ENCODE data around the gene SSC4D.
"Not testable (repeated sequence)": the region's sequence is repeated elsewhere in the genome, so short reads cannot be mapped to it uniquely, and the experiment has no call there.

Gene SSC4D

GRCh38 chr7:76400248-76400647, 9.2 kb downstream of the SSC4D start:
- Histone ChIP-seq H3K27me3 (ENCODE audit: control insufficient read depth, insufficient read depth, low read length) (no peaks in the 10 kb centered on the region), H3K4me1 (ENCODE audit: control insufficient read depth, insufficient read depth, low read length) (peaks cover 7% of the 10 kb centered on the region; the same call in 1 of the 2 replicates), H3K9me3 (ENCODE audit: control insufficient read depth, insufficient read depth, low read length) (no peaks in the 10 kb centered on the region), H3K4me3 (ENCODE audit: low read length) (no peak overlapping the region), H3K36me3 (ENCODE audit: control insufficient read depth, insufficient read depth, low read length) (no peaks in the 10 kb centered on the region), H3K27ac (ENCODE audit: low read length) (no peak overlapping the region)
- WGBS (ENCODE audit: insufficient coverage, insufficient read length): no CpG with 5 or more reads among the region's 23 CpGs
- DNase-seq (ENCODE audit: low read depth, low spot score): no peak

- Histone ChIP-seq H3K4me3 (ENCODE audit: low read length) (no peak overlapping the region), H3K27ac (ENCODE audit: low read length) (no peak overlapping the region)
- DNase-seq (ENCODE audit: low read depth, low spot score): no peak
These were observed 11.9 kb downstream of the SSC4D start for GRCh38 chr7:76397409-76398183.

GRCh38 chr7:76396864-76397263, 12.6 kb downstream of the SSC4D start:
- DNase-seq (ENCODE audit: low read depth, low spot score): no peak
- no CpG with 5 or more reads among the region's 8 CpGs for WGBS (ENCODE audit: insufficient coverage, insufficient read length)
- Histone ChIP-seq H3K27me3 (ENCODE audit: control insufficient read depth, insufficient read depth, low read length) (no peaks in the 10 kb centered on the region), H3K36me3 (ENCODE audit: control insufficient read depth, insufficient read depth, low read length) (no peaks in the 10 kb centered on the region), H3K4me3 (ENCODE audit: low read length) (no peak overlapping the region), H3K4me1 (ENCODE audit: control insufficient read depth, insufficient read depth, low read length) (peaks cover 9% of the 10 kb centered on the region; the same call in 1 of the 2 replicates), H3K9me3 (ENCODE audit: control insufficient read depth, insufficient read depth, low read length) (no peaks in the 10 kb centered on the region), H3K27ac (ENCODE audit: low read length) (no peak overlapping the region)

More at GRCh38 chr7:76397409-76398183, 11.9 kb downstream of the SSC4D start:
- Histone ChIP-seq H3K4me1 (ENCODE audit: control insufficient read depth, insufficient read depth, low read length) (peaks cover 9% of the 10 kb centered on the region; the same call in 1 of the 2 replicates), H3K27me3 (ENCODE audit: control insufficient read depth, insufficient read depth, low read length) (no peaks in the 10 kb centered on the region), H3K36me3 (ENCODE audit: control insufficient read depth, insufficient read depth, low read length) (no peaks in the 10 kb centered on the region), H3K9me3 (ENCODE audit: control insufficient read depth, insufficient read depth, low read length) (no peaks in the 10 kb centered on the region)
- WGBS (ENCODE audit: insufficient coverage, insufficient read length): no CpG with 5 or more reads among the region's 45 CpGs

GRCh38 chr7:76395965-76396726, 13.4 kb downstream of the SSC4D start:
- no CpG with 5 or more reads among the region's 13 CpGs for WGBS (ENCODE audit: insufficient coverage, insufficient read length)
- peak; percentile 60 for DNase-seq (ENCODE audit: low read depth, low spot score)
- Histone ChIP-seq H3K27me3 (ENCODE audit: control insufficient read depth, insufficient read depth, low read length) (no peaks in the 10 kb centered on the region), H3K4me3 (ENCODE audit: low read length) (no peak overlapping the region), H3K9me3 (ENCODE audit: control insufficient read depth, insufficient read depth, low read length) (no peaks in the 10 kb centered on the region), H3K4me1 (ENCODE audit: control insufficient read depth, insufficient read depth, low read length) (peaks cover 9% of the 10 kb centered on the region; the same call in 1 of the 2 replicates), H3K36me3 (ENCODE audit: control insufficient read depth, insufficient read depth, low read length) (no peaks in the 10 kb centered on the region), H3K27ac (ENCODE audit: low read length) (no peak overlapping the region)

- no CpG with 5 or more reads among the region's 11 CpGs for WGBS (ENCODE audit: insufficient coverage, insufficient read length)
- not testable (repeated sequence) for H3K36me3 ChIP-seq (ENCODE audit: control insufficient read depth, insufficient read depth, low read length); H3K4me3 ChIP-seq (ENCODE audit: low read length); H3K4me1 ChIP-seq (ENCODE audit: control insufficient read depth, insufficient read depth, low read length); H3K9me3 ChIP-seq (ENCODE audit: control insufficient read depth, insufficient read depth, low read length); H3K27ac ChIP-seq (ENCODE audit: low read length); H3K27me3 ChIP-seq (ENCODE audit: control insufficient read depth, insufficient read depth, low read length); DNase-seq (ENCODE audit: low read depth, low spot score)
These were observed 13.9 kb downstream of the SSC4D start for GRCh38 chr7:76395605-76395964.

GRCh38 chr7:76394957-76395356, 14.5 kb downstream of the SSC4D start:
- H3K4me3 ChIP-seq (ENCODE audit: low read length): no peak overlapping the region
- no CpG with 5 or more reads among the region's 9 CpGs for WGBS (ENCODE audit: insufficient coverage, insufficient read length)
- H3K27me3 ChIP-seq (ENCODE audit: control insufficient read depth, insufficient read depth, low read length): no peaks in the 10 kb centered on the region
- no peak for DNase-seq (ENCODE audit: low read depth, low spot score)
- H3K4me1 ChIP-seq (ENCODE audit: control insufficient read depth, insufficient read depth, low read length): peaks cover 9% of the 10 kb centered on the region; the same call in 1 of the 2 replicates
- H3K36me3 ChIP-seq (ENCODE audit: control insufficient read depth, insufficient read depth, low read length): no peaks in the 10 kb centered on the region
- H3K9me3 ChIP-seq (ENCODE audit: control insufficient read depth, insufficient read depth, low read length): no peaks in the 10 kb centered on the region
- no peak overlapping the region for H3K27ac ChIP-seq (ENCODE audit: low read length)

GRCh38 chr7:76393116-76394031, 16.1 kb downstream of the SSC4D start:
- peak overlapping the region; percentile 42; the same call in 1 of the 2 replicates for H3K4me3 ChIP-seq (ENCODE audit: low read length)
- no peaks in the 10 kb centered on the region for H3K9me3 ChIP-seq (ENCODE audit: control insufficient read depth, insufficient read depth, low read length)
- no peaks in the 10 kb centered on the region for H3K27me3 ChIP-seq (ENCODE audit: control insufficient read depth, insufficient read depth, low read length)
- H3K27ac ChIP-seq (ENCODE audit: low read length): no peak overlapping the region
- WGBS (ENCODE audit: insufficient coverage, insufficient read length): no CpG with 5 or more reads among the region's 99 CpGs
- peak; percentile 83 for DNase-seq (ENCODE audit: low read depth, low spot score)
- no peaks in the 10 kb centered on the region for H3K36me3 ChIP-seq (ENCODE audit: control insufficient read depth, insufficient read depth, low read length)
- H3K4me1 ChIP-seq (ENCODE audit: control insufficient read depth, insufficient read depth, low read length): peaks cover 9% of the 10 kb centered on the region; the same call in 1 of the 2 replicates

GRCh38 chr7:76392531-76393115, 16.9 kb downstream of the SSC4D start:
- WGBS (ENCODE audit: insufficient coverage, insufficient read length): no CpG with 5 or more reads among the region's 12 CpGs
- no peak overlapping the region for H3K27ac ChIP-seq (ENCODE audit: low read length)
- no peak for DNase-seq (ENCODE audit: low read depth, low spot score)

GRCh38 chr7:76390092-76390491, 19.4 kb downstream of the SSC4D start:
- Histone ChIP-seq H3K27ac (ENCODE audit: low read length) (no peak overlapping the region), H3K4me1 (ENCODE audit: control insufficient read depth, insufficient read depth, low read length) (peaks cover under 1% of the 10 kb centered on the region; the same call in 1 of the 2 replicates), H3K9me3 (ENCODE audit: control insufficient read depth, insufficient read depth, low read length) (no peaks in the 10 kb centered on the region), H3K4me3 (ENCODE audit: low read length) (no peak overlapping the region), H3K36me3 (ENCODE audit: control insufficient read depth, insufficient read depth, low read length) (no peaks in the 10 kb centered on the region), H3K27me3 (ENCODE audit: control insufficient read depth, insufficient read depth, low read length) (no peaks in the 10 kb centered on the region)
- WGBS (ENCODE audit: insufficient coverage, insufficient read length): no CpG with 5 or more reads among the region's 13 CpGs
- DNase-seq (ENCODE audit: low read depth, low spot score): no peak

More at GRCh38 chr7:76392531-76393115, 16.9 kb downstream of the SSC4D start:
- Histone ChIP-seq H3K9me3 (ENCODE audit: control insufficient read depth, insufficient read depth, low read length) (no peaks in the 10 kb centered on the region), H3K4me1 (ENCODE audit: control insufficient read depth, insufficient read depth, low read length) (peaks cover 6% of the 10 kb centered on the region; the same call in 1 of the 2 replicates), H3K27me3 (ENCODE audit: control insufficient read depth, insufficient read depth, low read length) (no peaks in the 10 kb centered on the region), H3K4me3 (ENCODE audit: low read length) (no peak overlapping the region), H3K36me3 (ENCODE audit: control insufficient read depth, insufficient read depth, low read length) (no peaks in the 10 kb centered on the region)

Measured in iPS DF 6.9 (cell line).